BLaER1 (cell line): ENCODE results near the gene UBR3.

Experiments used
- H3K27ac ChIP-seq: shearing (Covaris generic); formaldehyde crosslinking; 2 replicates; pipeline ENCODE4 v1.8.1; 2022
- H3K27me3 ChIP-seq: shearing (Covaris generic); formaldehyde crosslinking; 2 replicates; pipeline ENCODE4 v1.8.1; 2022
- H3K36me3 ChIP-seq: shearing (Covaris generic); formaldehyde crosslinking; 2 replicates; pipeline ENCODE4 v1.8.1; 2022
- H3K4me1 ChIP-seq: shearing (Covaris generic); formaldehyde crosslinking; 2 replicates; pipeline ENCODE4 v1.8.1; 2022
- H3K4me2 ChIP-seq: shearing (Covaris generic); formaldehyde crosslinking; 2 replicates; pipeline ENCODE4 v1.8.1; 2022
- H3K4me3 ChIP-seq: shearing (Covaris generic); formaldehyde crosslinking; 2 replicates; pipeline ENCODE4 v1.8.1; 2022
- H3K9ac ChIP-seq: shearing (Covaris generic); formaldehyde crosslinking; 2 replicates; pipeline ENCODE4 v1.8.1; 2022
- H3K9me3 ChIP-seq: shearing (Covaris generic); formaldehyde crosslinking; 2 replicates; pipeline ENCODE4 v1.8.1; 2022
- H4K20me1 ChIP-seq: shearing (Covaris generic); formaldehyde crosslinking; 2 replicates; pipeline ENCODE4 v1.8.1; 2022
- Cebpa-rat ChIP-seq: shearing (Covaris generic); IDR thresholded peaks from 2 replicates; pipeline ENCODE4 v1.8.1; 2022

Gene UBR3

DNA sequence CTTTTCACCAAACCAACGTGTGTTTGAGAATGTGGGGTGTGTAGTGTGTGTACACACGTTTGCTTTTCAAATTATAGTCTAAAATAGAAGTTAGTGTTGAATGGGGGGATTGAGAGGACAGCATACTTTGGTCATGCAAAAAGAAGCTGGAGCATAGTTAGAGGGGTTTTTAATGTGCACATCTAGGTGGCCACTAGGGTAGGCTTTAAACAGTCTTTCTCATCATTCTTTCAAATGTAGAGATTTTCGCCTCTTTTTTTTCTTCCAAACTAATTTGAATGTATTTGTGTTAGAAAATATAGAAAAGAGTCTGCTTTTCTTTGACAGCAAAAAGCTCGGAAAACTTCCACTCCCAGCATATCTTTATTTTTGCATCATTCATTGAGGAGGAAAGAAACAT, 185.5 kb downstream of the UBR3 start:
- Histone ChIP-seq H3K9ac (no peak overlapping the region), H3K9me3 (no peaks in the 10 kb centered on the region), H3K27ac (no peak overlapping the region), H3K36me3 (0 out of 2 replicates have a peak, but pooled peaks cover 7% of the 10 kb centered on the region), H4K20me1 (no peaks in the 10 kb centered on the region), H3K4me1 (no peaks in the 10 kb centered on the region), H3K4me2 (no peak overlapping the region), H3K4me3 (no peak overlapping the region), H3K27me3 (no peaks in the 10 kb centered on the region)
- no peak for TF ChIP-seq Cebpa-rat

DNA sequence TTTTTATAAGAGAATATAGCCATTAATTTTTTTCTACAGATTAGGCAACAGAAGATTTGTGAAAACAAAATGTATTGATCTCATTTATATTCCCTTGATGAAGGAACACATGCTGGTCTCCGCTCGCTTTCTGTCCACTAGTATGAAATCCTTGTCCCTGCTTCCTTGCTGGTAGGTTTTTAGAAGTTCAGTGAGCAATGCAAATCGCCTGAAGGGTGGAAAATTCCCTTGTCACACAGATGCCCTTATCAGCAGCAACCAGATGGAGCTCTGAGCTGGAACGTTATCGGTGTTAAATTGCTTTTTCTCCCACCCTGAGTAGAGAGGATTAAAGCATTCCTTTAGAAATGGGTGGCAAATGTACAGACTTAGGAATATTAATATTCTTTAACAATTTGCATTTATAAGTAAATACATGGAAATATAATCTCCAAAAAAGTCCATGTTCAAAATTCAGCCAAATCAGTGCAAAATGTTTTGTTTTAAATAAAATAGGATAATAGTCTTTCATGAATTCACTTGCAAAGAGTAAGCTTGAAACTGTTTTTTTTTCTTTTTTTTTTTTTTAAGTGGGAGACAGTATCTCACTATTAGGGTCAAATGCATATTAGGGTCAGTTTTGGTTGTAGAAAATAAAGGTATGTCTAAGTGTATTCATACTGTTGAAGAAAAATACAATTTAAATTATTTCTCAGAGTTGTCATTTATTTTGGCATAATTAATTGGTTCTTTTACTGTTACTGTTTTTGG, 186.7 kb downstream of the UBR3 start:
- Histone ChIP-seq H3K27ac (no peak overlapping the region), H3K4me1 (no peaks in the 10 kb centered on the region), H3K9ac (no peak overlapping the region), H3K27me3 (no peaks in the 10 kb centered on the region), H3K4me3 (no peak overlapping the region), H3K9me3 (no peaks in the 10 kb centered on the region), H3K36me3 (0 out of 2 replicates have a peak, but pooled peaks cover 7% of the 10 kb centered on the region), H3K4me2 (no peak overlapping the region), H4K20me1 (no peaks in the 10 kb centered on the region)
- TF ChIP-seq Cebpa-rat, result no peak

DNA sequence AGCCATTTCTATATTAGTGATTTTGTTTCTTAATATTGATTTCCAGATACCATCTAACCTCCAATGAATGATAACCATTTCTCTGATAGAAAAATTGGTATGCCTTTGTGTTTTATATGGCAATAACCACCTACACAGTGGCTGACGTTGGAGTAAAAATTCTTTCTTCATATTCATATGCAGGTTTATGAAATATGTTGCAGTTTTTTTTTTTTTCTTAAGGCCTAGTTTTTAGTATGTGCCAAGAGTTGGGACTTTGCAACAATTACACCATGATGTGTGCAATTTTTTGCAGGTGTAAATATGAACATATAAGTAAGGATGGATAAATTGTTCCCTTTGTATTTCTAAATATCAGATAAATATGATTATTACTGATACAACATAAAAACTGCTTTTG, 187.5 kb downstream of the UBR3 start:
- Histone ChIP-seq H3K4me3 (no peak overlapping the region), H3K4me1 (no peaks in the 10 kb centered on the region), H3K9ac (no peak overlapping the region), H3K4me2 (no peak overlapping the region), H3K27me3 (no peaks in the 10 kb centered on the region), H4K20me1 (no peaks in the 10 kb centered on the region), H3K36me3 (0 out of 2 replicates have a peak, but pooled peaks cover 7% of the 10 kb centered on the region), H3K9me3 (no peaks in the 10 kb centered on the region), H3K27ac (no peak overlapping the region)
- no peak for TF ChIP-seq Cebpa-rat

DNA sequence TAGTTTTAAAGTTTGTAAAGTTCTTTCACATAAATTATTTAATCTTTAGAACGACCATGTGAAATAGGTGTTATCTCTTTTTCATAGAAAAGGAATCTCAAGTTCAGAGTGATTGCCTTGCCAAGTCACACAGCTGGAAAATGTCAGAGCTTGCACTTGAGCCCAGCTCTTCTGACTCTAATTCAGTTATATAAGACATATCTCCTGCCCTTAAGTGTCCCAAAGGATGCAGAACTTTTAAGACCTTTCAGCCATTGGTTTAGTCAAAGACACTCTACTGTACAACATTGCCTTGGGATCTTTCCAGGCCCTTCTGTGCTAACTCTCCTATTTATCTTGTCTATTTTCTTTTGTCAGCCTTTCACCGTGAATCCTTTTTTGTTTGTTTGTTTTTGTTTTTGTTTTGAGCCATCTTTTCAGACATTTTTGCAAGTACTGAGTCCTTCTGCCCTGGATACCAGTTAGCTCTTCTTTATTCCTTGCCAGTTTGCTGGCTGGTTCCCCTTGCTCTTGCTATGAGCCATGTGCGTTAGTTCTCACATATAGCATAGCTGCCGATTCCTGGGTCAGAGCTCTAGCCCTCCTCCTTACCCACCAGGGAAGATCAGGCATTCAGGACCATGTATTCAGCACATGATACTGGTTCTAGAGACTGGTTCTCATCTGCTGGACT, 190.7 kb downstream of the UBR3 start:
- Histone ChIP-seq H3K9me3 (no peaks in the 10 kb centered on the region), H3K27ac (no peak overlapping the region), H3K9ac (no peak overlapping the region), H3K36me3 (peaks cover 12% of the 10 kb centered on the region), H3K4me3 (no peak overlapping the region), H4K20me1 (no peaks in the 10 kb centered on the region), H3K4me1 (no peaks in the 10 kb centered on the region), H3K27me3 (no peaks in the 10 kb centered on the region), H3K4me2 (no peak overlapping the region)
- no peak for TF ChIP-seq Cebpa-rat

DNA sequence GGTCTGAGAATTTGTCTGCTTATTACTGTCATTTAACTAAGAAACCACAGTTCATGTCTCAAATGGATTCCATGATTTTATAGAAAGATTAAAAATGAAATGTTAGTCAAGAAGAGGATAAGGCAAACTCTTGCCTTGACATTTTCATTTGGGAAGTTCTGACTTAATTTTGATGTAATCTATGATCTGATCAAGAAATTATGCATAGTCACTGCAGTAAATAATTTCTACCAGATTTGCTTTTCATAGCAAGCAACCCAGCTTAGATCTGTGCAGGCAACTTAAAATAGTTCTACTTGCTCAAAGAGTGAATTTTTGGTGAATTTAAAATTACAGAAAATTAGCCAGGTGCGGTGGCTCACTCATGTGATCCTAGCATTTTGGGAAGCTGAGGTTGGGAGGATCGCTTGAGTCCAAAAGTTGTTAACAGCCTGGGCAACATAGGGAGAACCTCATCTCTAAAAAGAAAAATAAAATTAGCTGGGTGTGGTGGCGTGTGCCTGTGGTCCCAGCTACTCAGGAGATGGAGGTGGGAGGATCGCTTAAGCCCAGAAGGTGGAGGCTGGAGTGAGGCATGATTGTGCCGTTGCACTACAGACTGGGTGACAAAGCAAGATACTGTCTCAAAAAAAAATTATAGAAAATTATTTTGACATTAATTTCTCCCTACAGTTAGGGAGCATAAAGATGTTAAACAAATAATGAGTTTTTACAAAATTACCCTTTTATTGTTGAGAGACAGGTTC, 192.0 kb downstream of the UBR3 start:
- Histone ChIP-seq H4K20me1 (no peaks in the 10 kb centered on the region), H3K9ac (no peak overlapping the region), H3K4me2 (no peak overlapping the region), H3K9me3 (no peaks in the 10 kb centered on the region), H3K27me3 (no peaks in the 10 kb centered on the region), H3K4me3 (no peak overlapping the region), H3K36me3 (peaks cover 17% of the 10 kb centered on the region), H3K27ac (no peak overlapping the region), H3K4me1 (no peaks in the 10 kb centered on the region)
- no peak for TF ChIP-seq Cebpa-rat

DNA sequence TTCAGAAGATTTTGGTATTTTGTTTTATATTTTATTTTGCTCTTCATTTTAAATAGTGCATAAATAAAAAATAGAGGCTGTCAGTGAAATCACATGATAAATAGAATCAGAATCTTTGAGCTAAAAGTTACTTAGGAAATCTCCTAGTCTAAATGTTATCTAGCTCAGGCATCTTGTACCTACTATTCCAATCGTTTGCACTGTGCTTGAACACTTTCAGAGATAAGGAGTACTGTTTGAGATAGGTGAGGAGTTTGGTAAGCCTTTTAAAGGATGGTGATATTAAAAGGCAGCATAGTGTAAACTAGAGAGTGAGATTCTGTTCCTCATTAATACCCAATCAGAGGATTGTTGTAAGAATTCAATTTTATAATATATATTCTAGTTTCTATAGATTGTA, 193.5 kb downstream of the UBR3 start:
- Histone ChIP-seq H3K4me3 (no peak overlapping the region), H3K27me3 (no peaks in the 10 kb centered on the region), H3K9me3 (no peaks in the 10 kb centered on the region), H3K4me1 (no peaks in the 10 kb centered on the region), H3K27ac (no peak overlapping the region), H3K4me2 (no peak overlapping the region), H3K36me3 (peaks cover 21% of the 10 kb centered on the region), H4K20me1 (no peaks in the 10 kb centered on the region), H3K9ac (no peak overlapping the region)
- no peak for TF ChIP-seq Cebpa-rat

DNA sequence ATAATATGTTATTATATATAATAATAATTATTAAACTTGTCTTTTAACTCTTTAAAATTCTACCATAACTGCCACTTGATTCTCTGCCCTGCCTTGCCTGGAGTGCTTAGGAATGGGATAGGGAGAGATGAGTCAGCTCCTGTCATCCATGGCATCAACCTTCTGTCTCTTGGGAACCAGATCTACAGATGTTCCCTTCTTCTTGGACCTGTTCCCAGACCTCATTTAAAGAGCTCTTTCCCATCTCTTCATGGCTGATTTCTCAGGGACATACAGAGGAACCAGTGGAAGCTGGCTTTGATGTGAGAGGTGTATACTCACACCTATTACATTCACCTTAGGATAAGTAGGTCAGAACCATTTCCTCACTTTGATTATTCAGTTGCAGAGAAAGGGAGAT, 195.4 kb downstream of the UBR3 start:
- H3K4me1 ChIP-seq, result no peaks in the 10 kb centered on the region
- peaks cover 21% of the 10 kb centered on the region for H3K36me3 ChIP-seq
- TF ChIP-seq Cebpa-rat, result no peak
- H3K27ac ChIP-seq, result no peak overlapping the region
- no peak overlapping the region for H3K4me2 ChIP-seq
- no peak overlapping the region for H3K4me3 ChIP-seq
- H4K20me1 ChIP-seq, result no peaks in the 10 kb centered on the region
- H3K9me3 ChIP-seq, result no peaks in the 10 kb centered on the region
- H3K27me3 ChIP-seq, result no peaks in the 10 kb centered on the region
- no peak overlapping the region for H3K9ac ChIP-seq

DNA sequence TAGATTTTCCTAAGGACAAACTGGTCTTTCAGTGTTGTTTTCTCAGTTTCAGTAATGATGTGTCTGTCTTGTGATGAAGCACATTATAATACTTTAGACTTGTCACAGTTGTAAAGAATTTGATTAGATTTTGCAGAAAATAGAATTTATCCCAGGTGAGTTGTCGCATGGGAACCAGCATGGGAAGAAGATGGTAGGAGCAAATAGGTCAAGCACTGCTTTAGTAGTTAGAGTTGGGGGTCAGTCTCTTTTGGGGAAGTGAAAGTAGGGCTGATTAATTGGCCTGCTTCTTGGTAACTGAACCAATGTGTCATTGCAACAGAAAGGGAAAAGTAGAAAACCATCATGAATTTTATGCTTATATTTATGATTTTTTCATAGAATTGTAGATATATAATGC, 197.5 kb downstream of the UBR3 start:
- Histone ChIP-seq H3K36me3 (peaks cover 21% of the 10 kb centered on the region), H3K9me3 (no peaks in the 10 kb centered on the region), H3K27ac (no peak overlapping the region), H3K9ac (no peak overlapping the region), H4K20me1 (no peaks in the 10 kb centered on the region), H3K4me2 (no peak overlapping the region), H3K4me1 (no peaks in the 10 kb centered on the region), H3K27me3 (no peaks in the 10 kb centered on the region), H3K4me3 (no peak overlapping the region)
- no peak for TF ChIP-seq Cebpa-rat

DNA sequence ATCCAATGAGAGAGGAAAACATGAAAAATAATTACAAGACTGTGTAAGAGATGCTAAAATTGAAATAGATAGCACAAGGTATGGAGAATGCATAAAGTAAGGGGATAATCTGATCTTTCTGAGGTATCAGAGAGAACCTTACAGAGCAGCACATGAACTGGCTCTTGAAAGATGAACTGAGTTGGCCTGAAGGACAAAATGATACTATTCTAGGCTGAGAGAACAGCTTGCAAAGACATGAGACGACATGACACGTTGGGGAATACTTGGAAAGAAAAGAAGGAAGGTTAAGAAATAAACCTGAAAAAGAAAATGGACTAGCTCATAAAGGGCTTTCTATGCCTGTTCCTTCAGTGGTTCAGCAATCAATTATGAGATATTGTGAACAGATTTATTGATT, 198.0 kb downstream of the UBR3 start:
- Histone ChIP-seq H3K4me2 (no peak overlapping the region), H3K36me3 (peaks cover 21% of the 10 kb centered on the region), H3K4me3 (no peak overlapping the region), H3K27ac (no peak overlapping the region), H3K4me1 (no peaks in the 10 kb centered on the region), H3K27me3 (no peaks in the 10 kb centered on the region), H3K9ac (no peak overlapping the region), H4K20me1 (no peaks in the 10 kb centered on the region), H3K9me3 (no peaks in the 10 kb centered on the region)
- no peak for TF ChIP-seq Cebpa-rat

DNA sequence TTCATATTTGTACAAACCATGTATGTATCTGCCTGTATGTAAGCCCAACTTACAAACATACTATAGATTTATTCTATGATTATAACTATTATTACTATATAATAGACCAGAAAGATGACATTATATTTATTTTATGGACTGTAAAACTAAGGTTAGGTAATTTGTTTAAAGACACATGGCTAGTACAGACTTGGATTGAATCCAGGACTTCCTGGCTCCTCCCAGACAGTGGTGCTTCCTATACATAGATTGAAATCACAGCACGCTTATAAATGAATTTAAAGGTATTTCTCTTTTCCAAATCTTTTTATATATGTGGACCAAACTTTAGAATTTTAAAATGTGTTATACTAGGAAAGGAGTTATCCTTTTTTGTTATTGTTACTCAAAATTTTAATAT, 199.1 kb downstream of the UBR3 start:
- Histone ChIP-seq H3K4me3 (no peak overlapping the region), H3K9me3 (no peaks in the 10 kb centered on the region; the same call in 1 of the 2 replicates), H3K9ac (no peak overlapping the region), H3K4me1 (no peaks in the 10 kb centered on the region), H3K27ac (no peak overlapping the region), H3K4me2 (no peak overlapping the region), H3K27me3 (no peaks in the 10 kb centered on the region), H4K20me1 (no peaks in the 10 kb centered on the region), H3K36me3 (peaks cover 26% of the 10 kb centered on the region)
- no peak for TF ChIP-seq Cebpa-rat
